HEK293 (cell line): ENCODE data around the gene ZFP36L1.
A peak's percentile ranks its signal among the peaks of the same experiment; 100 is the strongest.

ENCODE experiments used
- CTCF ChIA-PET: fragments of 350-600 bp; formaldehyde crosslinking; extraction: SDS; loops from one replicate; lab custom pipeline; 2021; ENCODE audit warnings: antibody characterized with exemption; lab: Yijun Ruan, JAX
- POLR2A ChIA-PET: fragments of 300-600 bp; formaldehyde crosslinking; extraction: SDS; loops from one replicate; lab custom pipeline; 2020; ENCODE audit warnings: antibody characterized with exemption, inconsistent platforms; lab: Yijun Ruan, JAX
- H3K27ac ChIP-seq: fragments of 200-500 bp; sonication (Bioruptor generic); 2 replicates; pipeline ENCODE4 v1.5.1; 2014; ENCODE audit warnings: low read depth, low read length, control low read depth, inconsistent platforms; ENCODE audit errors: extremely low read depth
- H3K36me3 ChIP-seq, 2 experiments: fragments of 200-500 bp in 1 of 2; sonication (Bioruptor generic) in 1 of 2; 1 replicate in 1 of 2; 2 replicates in 1 of 2; pipeline ENCODE4 v1.5.1; 2014 to 2017; ENCODE audit warnings: inconsistent platforms in 2 of 2, low read length in 2 of 2; ENCODE audit not compliant: control insufficient read depth in 2 of 2, insufficient read depth in 1 of 2
- H3K4me1 ChIP-seq: fragments of 200-500 bp; sonication (Bioruptor generic); 2 replicates; pipeline ENCODE4 v1.5.1; 2014; ENCODE audit warnings: mild to moderate bottlenecking, low read length, inconsistent platforms; ENCODE audit not compliant: control insufficient read depth, insufficient read depth
- H3K4me3 ChIP-seq: 2 replicates; pipeline ENCODE4 v1.5.1; 2011; ENCODE audit warnings: low read depth, mild to moderate bottlenecking, control low read depth, low read length, moderate library complexity
- H3K9me3 ChIP-seq: fragments of 200-500 bp; sonication (Bioruptor generic); 2 replicates; pipeline ENCODE4 v1.5.1; 2014; ENCODE audit warnings: low read depth, low read length, inconsistent platforms; ENCODE audit not compliant: control insufficient read depth, insufficient read depth
- EGR2 ChIP-seq: fragments of 450-650 bp; formaldehyde crosslinking; IDR thresholded peaks from 2 replicates; pipeline ENCODE4 v1.5.1; 2016; ENCODE audit warnings: low read depth, missing biosample characterization, missing genetic modification characterization
- KLF1 ChIP-seq: fragments of 450-650 bp; formaldehyde crosslinking; IDR thresholded peaks from 2 replicates; pipeline ENCODE4 v1.5.1; 2016; ENCODE audit warnings: missing biosample characterization, missing genetic modification characterization
- KLF16 ChIP-seq: fragments of 450-650 bp; formaldehyde crosslinking; IDR thresholded peaks from 2 replicates; pipeline ENCODE4 v1.5.1; 2017; ENCODE audit warnings: missing biosample characterization, missing genetic modification characterization
- PATZ1 ChIP-seq: fragments of 450-650 bp; formaldehyde crosslinking; IDR thresholded peaks from 2 replicates; pipeline ENCODE4 v1.5.1; 2016; ENCODE audit warnings: missing biosample characterization, missing genetic modification characterization
- YY1 ChIP-seq: fragments of 450-650 bp; formaldehyde crosslinking; IDR thresholded peaks from 2 replicates; pipeline ENCODE4 v1.5.1; 2018; ENCODE audit warnings: missing biosample characterization, missing genetic modification characterization
- ZBTB10 ChIP-seq: fragments of 450-650 bp; formaldehyde crosslinking; IDR thresholded peaks from 2 replicates; pipeline ENCODE4 v1.5.1; 2016; ENCODE audit warnings: missing biosample characterization, missing genetic modification characterization
- ZBTB26 ChIP-seq: fragments of 450-650 bp; formaldehyde crosslinking; optimal IDR thresholded peaks from 2 replicates; pipeline ENCODE3; 2016; ENCODE audit warnings: missing biosample characterization, mild to moderate bottlenecking, missing genetic modification characterization
- ZBTB8A ChIP-seq: fragments of 450-650 bp; formaldehyde crosslinking; IDR thresholded peaks from 2 replicates; pipeline ENCODE4 v1.5.1; 2016; ENCODE audit warnings: missing biosample characterization, missing genetic modification characterization
- ZNF239 ChIP-seq: fragments of 450-650 bp; formaldehyde crosslinking; IDR thresholded peaks from 2 replicates; pipeline ENCODE4 v1.5.1; 2016; ENCODE audit warnings: missing biosample characterization, missing genetic modification characterization
- ZNF274 ChIP-seq, 2 experiments: fragments of 200-500 bp in 1 of 2; fragments of 450-650 bp in 1 of 2; sonication (Bioruptor generic) in 1 of 2; formaldehyde crosslinking in 1 of 2; IDR thresholded peaks; 2 replicates each; pipeline versions ENCODE4 v1.5.1 to v1.6.1; 2014 to 2016; ENCODE audit warnings: borderline replicate concordance in 1 of 2, inconsistent platforms in 1 of 2, low read length in 1 of 2, missing biosample characterization in 1 of 2, missing genetic modification characterization in 1 of 2
- ZNF324 ChIP-seq: fragments of 450-650 bp; formaldehyde crosslinking; IDR thresholded peaks from 2 replicates; pipeline ENCODE4 v1.5.1; 2016; ENCODE audit warnings: missing biosample characterization, missing genetic modification characterization
- ZNF341 ChIP-seq: fragments of 450-650 bp; formaldehyde crosslinking; IDR thresholded peaks from 2 replicates; pipeline ENCODE4; 2016; ENCODE audit warnings: low read depth, missing biosample characterization, missing genetic modification characterization
- ZNF394 ChIP-seq: fragments of 450-650 bp; formaldehyde crosslinking; IDR thresholded peaks from 2 replicates; pipeline ENCODE4 v1.5.1; 2016; ENCODE audit warnings: missing biosample characterization, missing genetic modification characterization, mild to moderate bottlenecking, moderate library complexity, borderline replicate concordance
- ZNF473 ChIP-seq: fragments of 450-650 bp; formaldehyde crosslinking; IDR thresholded peaks from 2 replicates; pipeline ENCODE4 v1.5.1; 2017; ENCODE audit warnings: missing biosample characterization, missing genetic modification characterization
- ZNF521 ChIP-seq: fragments of 450-650 bp; formaldehyde crosslinking; IDR thresholded peaks from 2 replicates; pipeline ENCODE4 v1.5.1; 2017; ENCODE audit warnings: missing biosample characterization, mild to moderate bottlenecking, missing genetic modification characterization
- ZNF544 ChIP-seq: fragments of 450-650 bp; formaldehyde crosslinking; IDR thresholded peaks from 2 replicates; pipeline ENCODE4 v1.5.0; 2017; ENCODE audit warnings: missing biosample characterization, missing genetic modification characterization
- ZNF600 ChIP-seq: fragments of 450-650 bp; formaldehyde crosslinking; IDR thresholded peaks from 2 replicates; pipeline ENCODE4 v1.5.1; 2016; ENCODE audit warnings: missing biosample characterization, missing genetic modification characterization
- ZNF626 ChIP-seq: fragments of 450-650 bp; sonication (Bioruptor Pico); formaldehyde crosslinking; IDR thresholded peaks from 2 replicates; pipeline ENCODE4 v1.5.1; 2018; ENCODE audit warnings: missing biosample characterization, missing genetic modification characterization, inconsistent platforms
- ZNF629 ChIP-seq: fragments of 450-650 bp; formaldehyde crosslinking; IDR thresholded peaks from 2 replicates; pipeline ENCODE4 v1.5.1; 2017; ENCODE audit warnings: missing biosample characterization, missing genetic modification characterization
- ZNF654 ChIP-seq: fragments of 450-650 bp; formaldehyde crosslinking; IDR thresholded peaks from 2 replicates; pipeline ENCODE4 v1.5.1; 2016; ENCODE audit warnings: low read depth, missing biosample characterization, missing genetic modification characterization
- ZNF660 ChIP-seq: fragments of 450-650 bp; IDR thresholded peaks from 2 replicates; pipeline ENCODE4 v1.5.1; 2018; ENCODE audit warnings: missing biosample characterization, mild to moderate bottlenecking, missing genetic modification characterization
- ZNF76 ChIP-seq: fragments of 450-650 bp; formaldehyde crosslinking; IDR thresholded peaks from 2 replicates; pipeline ENCODE4; 2016; ENCODE audit warnings: low read depth, missing biosample characterization, missing genetic modification characterization, borderline replicate concordance
- ZNF777 ChIP-seq: fragments of 450-650 bp; formaldehyde crosslinking; IDR thresholded peaks from 2 replicates; pipeline ENCODE4 v1.5.1; 2017; ENCODE audit warnings: missing biosample characterization, missing genetic modification characterization, borderline replicate concordance
- TF ChIP-seq, protein P1 (sequence below): fragments of 450-650 bp; formaldehyde crosslinking; IDR thresholded peaks from 2 replicates; pipeline ENCODE4 v1.5.1; 2016; ENCODE audit warnings: missing biosample characterization, missing genetic modification characterization
- TF ChIP-seq, protein P2 (sequence below): IDR thresholded peaks from 2 replicates; pipeline ENCODE4 v1.6.1; 2011; ENCODE audit warnings: mild to moderate bottlenecking, low read depth, low read length, borderline replicate concordance
- TF ChIP-seq, protein P3 (sequence below): fragments of 450-650 bp; formaldehyde crosslinking; IDR thresholded peaks from 2 replicates; pipeline ENCODE4 v1.5.1; 2017; ENCODE audit warnings: missing biosample characterization, missing genetic modification characterization

The ZFP36L1 gene

GRCh38 chr14:68794130-68794850 lies 1.4 kb upstream of the ZFP36L1 start (continued):
- TF ChIP-seq ZBTB10 (tag by site-specific recombination) (peak; percentile 44; the same call in 1 of the 2 replicates), ZNF274 (IDR thresholded peaks at IDR 0.05; ENCODE audit: low read length) (no peak), ZNF274 (tag by site-specific recombination; IDR thresholded peaks at IDR 0.05; ENCODE audit: borderline replicate concordance) (no peak), ZNF239 (tag by site-specific recombination) (no peak), ZNF544 (tag by site-specific recombination) (no peak), ZNF660 (tag by site-specific recombination) (0 out of 2 replicates have a peak, but pooled peaks have one; percentile 13), ZBTB8A (peak; percentile 40)
- TF ChIP-seq, protein P1, sequence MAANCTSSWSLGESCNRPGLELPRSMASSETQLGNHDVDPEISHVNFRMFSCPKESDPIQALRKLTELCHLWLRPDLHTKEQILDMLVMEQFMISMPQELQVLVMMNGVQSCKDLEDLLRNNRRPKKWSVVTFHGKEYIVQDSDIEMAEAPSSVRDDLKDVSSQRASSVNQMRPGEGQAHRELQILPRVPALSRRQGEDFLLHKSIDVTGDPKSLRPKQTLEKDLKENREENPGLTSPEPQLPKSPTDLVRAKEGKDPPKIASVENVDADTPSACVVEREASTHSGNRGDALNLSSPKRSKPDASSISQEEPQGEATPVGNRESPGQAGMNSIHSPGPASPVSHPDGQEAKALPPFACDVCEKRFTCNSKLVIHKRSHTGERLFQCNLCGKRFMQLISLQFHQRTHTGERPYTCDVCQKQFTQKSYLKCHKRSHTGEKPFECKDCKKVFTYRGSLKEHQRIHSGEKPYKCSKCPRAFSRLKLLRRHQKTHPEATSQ (tag by site-specific recombination): no peak

DNA sequence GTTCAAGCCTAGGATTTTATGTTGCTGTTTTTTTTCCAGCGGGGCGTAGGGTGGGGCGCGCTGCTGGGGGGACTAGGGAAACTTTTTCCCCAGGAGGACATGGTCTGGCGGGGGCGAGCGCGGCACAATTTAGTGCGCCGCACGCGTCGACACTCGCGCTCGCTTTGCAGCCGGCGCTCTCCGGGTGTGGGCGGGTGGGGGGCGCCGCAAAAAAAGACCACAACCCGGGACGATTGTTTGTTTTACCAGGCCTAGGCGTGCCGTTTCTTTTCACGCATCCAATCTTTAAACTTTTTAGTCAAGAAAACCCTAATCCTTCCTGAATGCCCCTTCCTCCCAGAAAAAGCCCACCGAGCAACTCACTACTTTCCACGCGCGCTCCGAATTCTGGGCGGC lies 865 bp upstream of the ZFP36L1 start:
- H3K36me3 ChIP-seq: peaks cover 7 to 19% of the 10 kb centered on the region in 2 experiments; a peak in 2 of 3 replicates
- peaks cover 7% of the 10 kb centered on the region; the same call in 1 of the 2 replicates for H3K4me1 ChIP-seq
- H3K9me3 ChIP-seq: no peaks in the 10 kb centered on the region
- H3K27ac ChIP-seq: peak overlapping the region; percentile 99
- CTCF ChIA-PET: no interaction called here
- POLR2A ChIA-PET: interaction anchor here (0.5 to 1.5 kb wide), 10 partner anchors 13 to 1388 kb away, joined by 3 to 12 read pairs (median 4); no protein-coding TSS in a partner anchor
- peak overlapping the region; percentile 65 for H3K4me3 ChIP-seq
- no peak for TF ChIP-seq KLF16 (tag by site-specific recombination)
- no peak for TF ChIP-seq ZNF626 (tag by site-specific recombination)
- TF ChIP-seq, protein P2, sequence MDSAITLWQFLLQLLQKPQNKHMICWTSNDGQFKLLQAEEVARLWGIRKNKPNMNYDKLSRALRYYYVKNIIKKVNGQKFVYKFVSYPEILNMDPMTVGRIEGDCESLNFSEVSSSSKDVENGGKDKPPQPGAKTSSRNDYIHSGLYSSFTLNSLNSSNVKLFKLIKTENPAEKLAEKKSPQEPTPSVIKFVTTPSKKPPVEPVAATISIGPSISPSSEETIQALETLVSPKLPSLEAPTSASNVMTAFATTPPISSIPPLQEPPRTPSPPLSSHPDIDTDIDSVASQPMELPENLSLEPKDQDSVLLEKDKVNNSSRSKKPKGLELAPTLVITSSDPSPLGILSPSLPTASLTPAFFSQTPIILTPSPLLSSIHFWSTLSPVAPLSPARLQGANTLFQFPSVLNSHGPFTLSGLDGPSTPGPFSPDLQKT: no peak
- no peak for TF ChIP-seq ZNF473 (tag by site-specific recombination)
- TF ChIP-seq ZNF324 (tag by site-specific recombination): no peak
- TF ChIP-seq, protein P3, sequence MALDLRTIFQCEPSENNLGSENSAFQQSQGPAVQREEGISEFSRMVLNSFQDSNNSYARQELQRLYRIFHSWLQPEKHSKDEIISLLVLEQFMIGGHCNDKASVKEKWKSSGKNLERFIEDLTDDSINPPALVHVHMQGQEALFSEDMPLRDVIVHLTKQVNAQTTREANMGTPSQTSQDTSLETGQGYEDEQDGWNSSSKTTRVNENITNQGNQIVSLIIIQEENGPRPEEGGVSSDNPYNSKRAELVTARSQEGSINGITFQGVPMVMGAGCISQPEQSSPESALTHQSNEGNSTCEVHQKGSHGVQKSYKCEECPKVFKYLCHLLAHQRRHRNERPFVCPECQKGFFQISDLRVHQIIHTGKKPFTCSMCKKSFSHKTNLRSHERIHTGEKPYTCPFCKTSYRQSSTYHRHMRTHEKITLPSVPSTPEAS (tag by site-specific recombination): no peak
- TF ChIP-seq PATZ1 (tag by site-specific recombination): no peak
- TF ChIP-seq ZNF76 (tag by site-specific recombination): no peak
- TF ChIP-seq YY1 (tag by site-specific recombination): no peak
- 0 out of 2 replicates have a peak, but pooled peaks have one; percentile 27 for TF ChIP-seq ZNF600 (tag by site-specific recombination)
- no peak for TF ChIP-seq ZNF777
- TF ChIP-seq KLF1 (tag by site-specific recombination): peak; percentile 34; the same call in 1 of the 2 replicates
- TF ChIP-seq ZNF521 (tag by site-specific recombination): no peak
- no peak for TF ChIP-seq ZNF394 (tag by site-specific recombination)
- TF ChIP-seq ZBTB26: peak; percentile 27
- TF ChIP-seq EGR2: 0 out of 2 replicates have a peak, but pooled peaks have one; percentile 5
- TF ChIP-seq ZNF654 (tag by site-specific recombination): no peak
- no peak for TF ChIP-seq ZNF629 (tag by site-specific recombination)
- no peak for TF ChIP-seq ZNF341
